GM12891 (cell line): ENCODE data around the gene ARID3C.

Source experiments
- PAX5 ChIP-seq: IDR thresholded peaks from 2 replicates; pipeline ENCODE4 v1.6.1; 2011; ENCODE audit warnings: low read length, moderate library complexity, mild to moderate bottlenecking; ENCODE audit not compliant: insufficient read depth, severe bottlenecking
- POLR2A ChIP-seq: IDR thresholded peaks from 2 replicates; pipeline ENCODE4 v1.6.1; 2011; ENCODE audit warnings: low read depth, low read length, control low read depth
- POLR2AphosphoS5 ChIP-seq: IDR thresholded peaks from 2 replicates; pipeline ENCODE4 v1.6.1; 2011; ENCODE audit warnings: low read depth, low read length, control low read depth
- POU2F2 ChIP-seq: IDR thresholded peaks from 2 replicates; pipeline ENCODE4 v1.6.1; 2011; ENCODE audit warnings: low read depth, mild to moderate bottlenecking, control low read depth, low read length, moderate library complexity
- SPI1 ChIP-seq: IDR thresholded peaks from 2 replicates; pipeline ENCODE4 v1.6.1; 2011; ENCODE audit warnings: low read depth, low read length, control low read depth
- TAF1 ChIP-seq: IDR thresholded peaks from 2 replicates; pipeline ENCODE4 v1.6.1; 2011; ENCODE audit warnings: low read depth, low read length, control low read depth

DNA sequence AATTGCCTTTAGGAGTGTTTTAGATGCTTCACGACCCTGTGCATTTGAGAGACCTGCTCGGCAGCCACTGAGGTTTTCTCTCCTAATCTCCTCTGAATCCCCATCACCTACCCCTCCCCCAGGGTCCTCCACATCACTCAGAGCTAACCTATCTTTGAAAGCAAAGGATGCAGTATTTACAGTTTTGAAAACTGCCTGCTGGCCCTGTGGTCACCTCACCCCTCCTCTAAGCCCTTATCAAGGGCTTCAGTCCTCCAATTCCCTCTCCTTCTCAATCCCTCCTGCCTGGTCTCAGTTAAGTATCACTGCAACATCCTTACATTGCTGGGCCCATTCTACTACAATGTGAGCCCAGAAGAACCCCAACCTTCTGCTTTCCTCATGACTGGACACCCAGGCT, 21.5 kb downstream of the ARID3C start:
- TF ChIP-seq POLR2A: no peak
- no peak for TF ChIP-seq POLR2AphosphoS5
- no peak for TF ChIP-seq TAF1
- no peak for TF ChIP-seq POU2F2
- TF ChIP-seq PAX5: no peak
- no peak for TF ChIP-seq SPI1
